ENCODE data around the gene SLC9A8.
"Not testable (repeated sequence)": the region's sequence is repeated elsewhere in the genome, so short reads cannot be mapped to it uniquely, and the experiment has no call there.

SLC9A8 gene

DNA sequence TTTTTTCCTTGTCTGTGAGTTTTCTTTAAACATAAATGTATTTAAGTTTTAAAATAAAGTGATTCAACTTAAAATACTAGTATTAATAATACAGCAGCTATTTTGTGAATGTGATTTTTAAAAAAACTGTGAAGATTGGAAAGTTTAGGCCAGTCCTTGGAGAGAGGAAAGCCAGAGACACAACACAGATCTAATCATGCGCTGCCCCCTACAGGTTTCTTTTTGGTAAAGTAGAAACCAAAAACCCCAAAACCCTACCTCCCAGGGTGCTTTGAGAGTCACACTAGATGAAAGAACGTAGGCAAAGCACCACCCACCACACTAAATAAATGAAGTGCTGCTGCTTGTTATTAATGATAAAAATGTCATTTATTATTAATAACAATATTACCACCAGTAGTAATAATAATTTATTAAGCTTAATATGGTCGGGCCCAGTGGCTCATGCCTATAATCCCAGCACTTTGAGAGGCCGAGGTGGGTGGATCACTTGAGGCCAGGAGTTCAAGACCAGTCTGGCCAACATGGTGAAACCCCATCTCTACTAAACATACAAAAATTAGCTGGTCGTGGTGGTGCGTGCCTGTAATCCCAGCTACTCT is 33.7 kb downstream of the SLC9A8 start:
- peak in 1 of 2 donors; percentile 10 for DNase-seq (ENCODE audit: extremely low read depth in 1 of 2, low read depth in 1 of 2)

DNA sequence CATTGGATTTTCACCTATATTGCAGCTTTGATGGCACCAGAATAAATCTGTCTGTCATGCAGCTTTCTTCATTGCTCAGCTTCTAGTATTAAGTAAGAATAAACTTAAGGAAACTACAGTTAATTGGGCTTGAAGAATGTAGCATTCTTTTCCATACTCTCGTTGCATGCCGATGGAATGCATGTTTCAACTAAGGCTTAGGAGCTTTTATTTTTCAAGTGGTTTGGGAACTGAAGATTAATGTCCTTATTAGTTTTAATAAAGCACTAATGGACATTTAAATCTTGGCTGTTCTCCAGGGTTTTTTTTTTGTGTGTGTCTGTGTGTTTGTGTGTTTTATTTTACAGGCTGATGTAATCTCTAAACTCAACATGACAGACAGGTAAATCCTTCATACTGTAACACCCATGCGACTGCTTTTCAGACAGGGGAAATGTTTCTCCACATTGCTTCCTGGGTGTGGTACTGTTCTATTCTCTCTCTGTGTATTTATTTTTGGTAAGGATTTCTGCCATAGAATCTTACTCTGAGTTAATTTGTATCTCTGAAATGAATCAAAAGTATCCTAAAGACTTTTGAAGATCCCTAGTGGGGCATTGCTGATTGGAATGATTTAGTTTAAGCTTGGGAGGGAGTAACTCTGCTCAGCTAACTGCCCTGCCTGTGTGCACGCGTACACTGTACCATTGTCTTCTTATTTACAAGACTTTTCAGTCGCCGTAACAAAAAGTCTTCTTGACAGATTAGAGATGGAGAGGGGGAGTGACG is 38.0 kb downstream of the SLC9A8 start:
- DNase-seq (ENCODE audit: extremely low read depth in 1 of 2, low read depth in 1 of 2) = no peak

DNA sequence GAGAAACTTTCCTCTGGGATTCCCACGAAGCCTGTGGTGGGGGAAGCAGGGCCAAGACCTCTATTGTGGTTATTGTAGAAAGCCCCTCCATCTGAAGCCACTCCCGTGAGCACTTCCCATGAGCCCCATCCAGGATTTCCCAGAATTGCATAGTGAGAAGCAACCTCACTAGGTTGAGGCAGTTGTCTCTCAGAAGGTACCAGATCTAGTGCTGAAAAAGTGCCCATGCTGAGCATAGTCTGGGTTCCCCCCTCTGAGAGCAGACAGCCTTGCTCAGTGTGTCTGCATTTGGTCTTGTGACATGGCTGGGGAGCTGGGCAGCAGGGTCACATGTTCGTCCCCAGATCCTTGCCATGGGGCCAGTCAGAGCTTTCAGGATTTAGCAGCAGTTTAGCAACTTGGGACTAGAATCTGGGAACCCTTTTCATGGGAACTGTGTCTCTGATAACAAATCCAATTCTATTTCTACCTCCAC is 38.6 kb downstream of the SLC9A8 start:
- no peak for DNase-seq (ENCODE audit: extremely low read depth in 1 of 2, low read depth in 1 of 2)

DNA sequence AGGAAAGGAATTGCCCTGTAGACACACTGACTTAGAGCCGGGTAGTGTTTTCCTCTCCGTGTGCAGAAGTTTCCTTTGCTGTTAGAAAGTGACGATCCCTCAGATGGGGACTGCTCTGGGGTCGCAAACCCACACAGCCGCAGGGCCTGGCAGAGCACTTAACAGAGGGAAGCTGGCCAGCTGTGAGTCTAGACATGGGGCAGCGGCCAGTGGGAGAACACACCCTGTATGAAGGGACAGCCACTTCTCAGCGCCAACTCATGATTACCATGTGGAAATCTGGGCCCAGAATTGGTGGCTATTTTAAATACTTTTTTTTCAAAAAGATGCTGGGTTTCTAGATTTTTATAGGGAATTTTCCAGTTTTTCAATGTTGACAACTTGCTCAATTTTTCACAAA is 39.4 kb downstream of the SLC9A8 start:
- DNase-seq (ENCODE audit: extremely low read depth in 1 of 2, low read depth in 1 of 2) = no peak

DNA sequence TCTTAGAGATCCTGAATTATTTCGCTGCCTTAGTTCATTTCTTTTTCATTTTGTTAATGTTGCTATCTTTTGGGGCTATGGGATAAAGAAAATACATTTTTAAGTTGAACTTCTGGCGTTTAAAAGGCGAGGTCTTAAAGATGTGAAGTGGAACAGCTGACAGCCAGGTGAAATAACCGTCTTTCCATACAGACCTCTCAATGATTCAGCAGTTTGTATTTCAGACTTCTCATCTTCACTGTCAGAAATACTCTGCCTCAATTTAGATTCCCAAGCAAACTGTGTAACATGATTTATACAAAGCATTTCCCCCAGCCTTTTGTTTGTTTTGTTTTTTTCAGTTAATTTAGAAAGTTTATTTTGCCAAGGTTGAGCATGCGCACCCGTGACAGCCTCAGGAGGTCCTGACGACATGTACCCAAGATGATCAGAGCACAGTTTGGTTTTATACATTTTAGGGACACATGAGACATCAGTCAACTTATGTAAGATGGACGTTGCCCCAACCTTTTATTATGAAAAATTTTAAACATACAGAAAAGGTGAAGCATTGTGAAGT is 40.0 kb downstream of the SLC9A8 start:
- no peak for DNase-seq (ENCODE audit: extremely low read depth in 1 of 2, low read depth in 1 of 2)

DNA sequence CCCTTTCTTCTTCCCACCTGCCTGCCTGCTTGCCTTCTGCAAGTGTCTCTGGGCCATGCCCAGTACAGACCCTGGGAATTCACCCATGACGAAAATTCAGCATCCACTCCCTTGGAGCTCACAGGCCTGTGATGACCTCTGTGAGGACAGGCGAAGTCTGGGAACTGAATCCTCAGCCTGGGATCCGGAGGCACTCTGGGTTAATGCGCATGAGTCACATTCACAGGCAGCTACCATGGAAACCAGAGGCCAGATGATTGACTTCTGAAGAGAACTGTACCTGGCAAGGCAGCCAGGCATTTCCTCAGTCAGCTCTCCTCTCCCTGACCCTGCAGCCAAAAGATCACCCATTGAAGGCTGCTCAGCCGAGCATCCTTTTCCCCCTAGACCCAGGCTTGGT is 41.0 kb downstream of the SLC9A8 start:
- no peak for DNase-seq (ENCODE audit: extremely low read depth in 1 of 2, low read depth in 1 of 2)

DNA sequence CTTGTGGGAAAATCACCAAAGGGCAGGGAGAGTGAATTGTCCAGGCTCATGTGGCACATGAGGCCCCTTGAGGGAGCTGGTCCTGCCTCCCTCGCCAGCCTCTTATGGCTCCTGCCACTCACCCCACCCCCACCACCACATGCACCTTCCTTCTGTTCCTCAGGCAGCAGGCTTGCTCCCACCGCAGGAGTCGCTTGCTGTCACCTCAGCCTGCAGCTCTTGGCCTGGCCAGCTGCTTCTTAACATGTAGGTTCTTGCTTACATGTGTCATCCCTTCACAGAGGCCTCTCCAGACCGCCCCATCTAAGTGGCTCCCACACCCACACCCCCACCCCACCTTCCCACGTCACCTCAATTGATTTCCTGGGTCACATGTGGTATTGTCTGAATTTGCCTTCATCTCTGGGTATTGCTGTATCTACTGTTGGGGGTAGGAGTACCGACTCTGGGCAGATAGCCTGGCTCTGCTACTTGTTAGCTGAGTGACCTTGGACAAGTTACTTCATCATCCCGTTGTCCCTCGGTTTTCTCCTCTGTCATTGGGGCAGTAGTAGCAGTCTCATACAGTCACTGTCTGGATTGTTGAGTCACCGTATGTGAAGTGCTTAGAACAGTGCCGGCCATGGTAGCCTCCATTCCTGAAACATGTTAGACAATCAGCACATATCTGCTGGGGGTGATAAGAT is 41.7 kb downstream of the SLC9A8 start:
- no peak for DNase-seq (ENCODE audit: extremely low read depth in 1 of 2, low read depth in 1 of 2)

DNA sequence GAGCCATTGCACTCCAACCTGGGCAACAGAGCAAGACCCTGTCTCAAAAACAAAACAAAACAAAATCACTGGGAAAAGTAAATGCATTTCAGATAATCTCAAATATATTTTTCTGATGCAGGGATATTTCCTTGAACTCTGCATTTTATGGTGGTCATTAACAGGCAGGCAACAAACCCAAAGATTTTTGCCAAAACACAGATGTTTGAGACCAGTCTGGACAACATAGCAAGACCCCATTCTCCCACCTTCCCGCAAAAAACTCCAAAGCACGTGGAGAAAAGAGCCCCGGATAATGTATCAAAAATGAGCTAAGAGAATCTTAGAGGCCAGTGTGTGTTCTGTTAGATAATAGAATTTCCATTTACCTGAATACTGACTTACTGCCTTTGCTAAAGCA is 44.3 kb downstream of the SLC9A8 start:
- DNase-seq (ENCODE audit: extremely low read depth in 1 of 2, low read depth in 1 of 2) = no peak

DNA sequence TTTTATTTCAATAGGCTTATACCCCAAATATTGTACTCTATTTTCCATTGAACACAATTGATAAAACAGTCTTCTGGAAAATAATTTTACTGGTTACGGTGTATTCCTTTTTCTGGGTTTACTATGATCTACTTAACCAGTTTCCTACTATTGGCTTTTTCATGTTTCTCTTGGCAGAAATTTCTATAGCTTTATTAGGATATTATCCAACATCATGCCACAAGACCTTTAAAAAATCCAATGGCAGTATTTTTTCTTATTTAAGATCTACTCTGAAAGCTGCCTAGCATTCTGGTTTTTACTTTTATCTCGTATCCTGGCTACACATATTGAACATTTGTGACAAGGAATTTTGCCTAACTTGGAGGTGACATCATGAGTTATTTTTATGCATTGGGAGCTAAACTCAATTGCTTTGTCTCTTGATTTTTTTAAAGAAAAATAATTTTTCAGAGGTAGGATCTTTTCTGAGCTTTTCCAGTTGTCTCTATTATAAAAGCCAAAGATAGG is 45.5 kb downstream of the SLC9A8 start:
- DNase-seq (ENCODE audit: extremely low read depth in 1 of 2, low read depth in 1 of 2) = no peak

DNA sequence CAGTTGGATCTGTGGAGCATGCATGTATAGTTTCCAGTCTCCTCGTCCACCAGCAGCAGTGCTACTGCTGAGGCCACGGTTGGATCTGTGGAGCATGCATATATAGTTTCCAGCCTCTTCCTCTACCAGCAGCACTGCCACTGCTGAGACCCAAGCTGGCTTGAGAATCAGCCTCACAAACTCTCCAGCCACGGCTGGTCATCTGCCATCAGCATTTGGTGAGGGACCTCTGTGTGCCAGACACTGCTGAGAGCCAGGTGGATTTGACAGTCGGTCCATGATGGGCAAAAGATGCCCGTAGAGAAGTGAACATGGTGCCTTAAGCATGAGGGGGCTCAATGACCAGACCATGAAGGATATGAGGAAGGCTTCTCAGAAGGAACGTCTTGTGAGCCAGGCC is 46.4 kb downstream of the SLC9A8 start:
- no peak for DNase-seq (ENCODE audit: extremely low read depth in 1 of 2, low read depth in 1 of 2)

DNA sequence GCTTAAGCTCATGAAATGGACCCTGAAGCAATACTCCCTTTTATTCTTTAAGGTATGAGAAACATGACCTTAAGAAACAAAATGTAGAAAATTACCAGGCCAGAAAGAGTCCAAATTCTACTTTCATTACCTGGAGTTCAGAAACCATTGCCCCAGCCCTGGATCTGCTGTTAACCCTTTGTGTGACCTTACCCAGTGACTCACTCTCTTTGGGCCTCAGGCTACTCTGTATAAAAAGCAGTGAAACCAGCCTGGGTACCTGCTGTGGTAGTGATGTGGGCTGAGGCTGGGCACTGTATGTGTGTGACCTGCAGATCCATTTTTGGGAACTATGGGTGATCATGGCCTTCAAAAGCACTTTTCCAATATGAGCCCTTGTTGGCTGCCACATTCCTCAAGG is 47.2 kb downstream of the SLC9A8 start:
- no peak for DNase-seq (ENCODE audit: extremely low read depth in 1 of 2, low read depth in 1 of 2)

DNA sequence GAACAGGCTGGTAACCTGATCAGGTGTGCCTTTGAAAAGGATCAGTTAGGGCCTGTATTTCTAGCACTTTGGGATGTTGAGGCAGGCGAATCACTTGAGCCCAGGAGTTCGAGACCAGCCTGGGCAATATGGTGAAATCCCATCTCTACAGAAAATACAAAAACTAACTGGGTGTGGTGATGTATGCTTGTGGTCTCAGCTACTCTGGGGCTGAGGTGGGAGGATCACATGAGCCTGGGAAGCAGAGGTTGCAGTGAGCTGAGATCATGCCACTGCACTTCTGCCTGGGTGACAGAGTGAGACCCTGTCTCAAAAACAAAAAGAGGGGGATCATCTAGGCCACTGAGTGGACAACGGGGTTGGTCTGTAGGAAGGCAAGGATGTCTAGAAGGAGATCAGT is 48.6 kb downstream of the SLC9A8 start:
- DNase-seq (ENCODE audit: extremely low read depth in 1 of 2, low read depth in 1 of 2) = not testable (repeated sequence)

DNA sequence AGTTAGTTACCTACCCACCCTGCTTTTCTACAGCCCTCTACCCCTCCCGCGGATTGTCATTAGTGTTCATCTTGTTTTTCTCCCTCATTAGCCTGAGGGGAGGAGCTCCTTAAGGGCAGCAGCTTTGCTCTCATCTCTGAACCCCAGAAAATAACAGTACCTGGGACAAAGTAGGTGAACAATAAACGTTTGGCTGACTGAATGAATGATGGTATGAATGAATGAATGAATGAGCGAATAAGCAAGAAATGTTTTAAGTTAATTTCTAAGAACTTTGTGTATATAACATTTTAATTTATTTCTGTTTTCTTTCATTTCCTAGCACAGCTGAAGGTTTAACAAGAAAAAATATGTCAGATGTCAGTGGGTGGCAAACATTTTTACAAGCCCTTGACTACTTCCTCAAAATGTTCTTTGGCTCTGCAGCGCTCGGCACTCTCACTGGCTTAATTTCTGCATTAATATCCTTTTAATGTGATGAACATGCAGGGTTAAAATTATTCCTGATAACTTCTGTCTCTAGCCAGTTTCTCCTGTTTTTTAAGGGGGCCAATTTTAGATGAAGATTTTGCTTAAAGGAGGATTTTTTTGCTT is 50.1 kb downstream of the SLC9A8 start:
- no peak for DNase-seq (ENCODE audit: extremely low read depth in 1 of 2, low read depth in 1 of 2)

DNA sequence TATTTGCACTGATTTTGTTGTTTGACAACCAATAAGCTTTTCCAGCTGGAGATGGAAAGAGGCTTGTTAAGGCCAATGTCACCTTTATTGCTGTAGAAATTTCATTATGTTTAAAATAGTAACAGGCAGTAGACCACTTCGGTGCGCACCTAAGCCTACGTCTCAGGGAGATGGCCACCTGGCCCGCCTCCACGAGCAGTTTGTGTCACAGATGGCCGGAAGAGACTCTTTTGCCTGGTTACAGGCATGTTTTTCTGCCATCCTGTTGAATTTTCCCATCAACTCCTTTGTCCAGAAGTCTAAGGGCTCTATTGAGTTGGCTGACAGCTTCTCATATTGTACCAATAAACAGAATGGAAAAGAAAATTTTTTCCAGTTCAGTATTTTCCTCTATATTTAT is 51.0 kb downstream of the SLC9A8 start:
- no peak for DNase-seq (ENCODE audit: extremely low read depth in 1 of 2, low read depth in 1 of 2)

DNA sequence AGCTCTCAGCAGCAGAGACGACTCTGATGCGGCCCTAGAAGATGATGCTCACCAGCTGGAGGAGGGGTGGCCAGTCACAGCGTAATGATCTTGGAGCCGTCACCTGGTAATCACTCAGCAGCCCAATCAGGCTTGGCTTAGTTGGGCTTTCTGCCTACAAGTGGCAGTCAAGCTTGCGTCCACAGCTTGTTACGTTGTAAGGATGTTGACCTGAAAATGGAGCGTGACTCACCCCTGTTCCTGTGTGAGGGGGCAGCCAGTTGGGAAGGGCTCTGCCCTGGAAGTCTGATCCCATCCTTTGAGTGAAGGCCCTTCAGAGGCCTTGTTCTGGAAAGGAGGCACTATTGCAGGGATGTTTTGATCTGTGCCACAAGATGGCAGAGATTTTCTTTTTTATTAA is 52.9 kb downstream of the SLC9A8 start:
- no peak for DNase-seq (ENCODE audit: extremely low read depth in 1 of 2, low read depth in 1 of 2)

DNA sequence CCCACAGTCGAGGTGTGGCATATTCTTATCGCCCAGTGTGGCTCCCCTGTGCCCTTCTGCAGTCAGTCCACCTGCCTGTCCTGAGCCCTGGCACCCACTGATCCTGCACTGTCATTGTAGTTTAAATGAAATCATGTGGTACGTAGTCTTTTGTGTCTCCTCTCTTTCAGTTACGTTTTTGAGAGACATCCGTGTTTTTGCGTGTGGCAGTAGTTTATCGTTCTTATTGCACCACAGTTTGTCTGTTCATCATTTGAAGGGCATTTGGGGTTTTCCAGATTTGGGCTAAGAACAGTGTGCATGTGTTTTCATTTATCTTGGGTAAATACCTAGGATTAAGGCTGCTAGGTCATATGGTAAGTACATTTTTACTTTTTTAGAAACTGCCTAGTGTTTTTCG is 53.4 kb downstream of the SLC9A8 start:
- no peak for DNase-seq (ENCODE audit: extremely low read depth in 1 of 2, low read depth in 1 of 2)

DNA sequence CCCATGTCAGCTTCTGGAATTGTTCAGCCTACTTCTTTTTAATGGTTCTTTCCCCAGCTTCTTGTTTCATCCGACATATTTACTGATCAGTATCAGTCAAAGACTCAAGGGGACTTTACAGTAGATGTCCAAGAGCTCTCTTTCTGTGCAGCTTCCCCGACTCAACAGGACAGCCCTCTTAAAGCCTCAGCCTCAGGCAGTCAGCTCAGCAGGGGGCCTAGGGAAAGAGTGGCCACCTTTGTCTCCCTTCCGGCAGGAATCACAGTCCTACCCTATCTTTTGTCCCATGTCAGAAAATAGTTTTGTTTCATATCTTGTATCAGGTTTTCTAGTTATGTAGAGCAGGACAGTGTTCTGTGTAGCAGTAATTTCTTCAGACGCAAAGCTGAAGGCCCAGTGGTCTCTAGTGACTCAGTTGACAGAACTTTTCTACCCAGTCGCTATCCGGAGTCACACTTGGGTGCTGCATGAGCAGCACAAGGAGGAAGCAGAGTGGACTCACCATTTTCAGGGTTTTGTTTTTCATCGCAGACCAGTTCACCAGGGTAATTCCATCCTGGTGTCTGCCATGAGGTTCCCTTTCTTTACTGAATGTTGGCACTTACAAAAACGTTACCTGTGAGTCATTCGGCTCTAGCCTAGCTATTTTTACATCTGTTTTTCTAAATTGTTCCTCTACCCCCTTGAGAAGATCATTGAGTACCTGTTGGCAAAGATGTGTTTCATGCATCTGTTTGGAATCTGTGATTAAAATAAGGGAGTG is 55.0 kb downstream of the SLC9A8 start:
- DNase-seq (ENCODE audit: extremely low read depth in 1 of 2, low read depth in 1 of 2) = no peak

DNA sequence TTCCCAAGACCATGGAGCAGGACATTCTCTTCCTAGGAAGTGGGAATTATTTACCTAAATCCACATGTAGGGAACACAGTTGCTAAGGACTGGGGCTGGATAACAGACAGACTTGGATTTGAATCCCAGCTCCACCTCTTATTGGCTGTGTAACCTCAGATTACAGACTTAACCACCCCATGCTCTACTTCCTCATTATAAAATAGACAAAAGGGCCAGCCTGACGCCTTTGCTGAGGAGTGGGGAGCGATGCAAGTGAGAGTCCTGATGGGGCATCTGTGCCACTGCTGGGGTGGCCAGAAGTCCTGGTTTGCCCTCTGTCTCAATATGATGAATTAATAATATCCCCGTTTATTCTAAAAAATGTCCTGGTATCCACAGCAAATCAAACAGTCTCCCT is 55.9 kb downstream of the SLC9A8 start:
- DNase-seq (ENCODE audit: extremely low read depth in 1 of 2, low read depth in 1 of 2) = no peak

DNA sequence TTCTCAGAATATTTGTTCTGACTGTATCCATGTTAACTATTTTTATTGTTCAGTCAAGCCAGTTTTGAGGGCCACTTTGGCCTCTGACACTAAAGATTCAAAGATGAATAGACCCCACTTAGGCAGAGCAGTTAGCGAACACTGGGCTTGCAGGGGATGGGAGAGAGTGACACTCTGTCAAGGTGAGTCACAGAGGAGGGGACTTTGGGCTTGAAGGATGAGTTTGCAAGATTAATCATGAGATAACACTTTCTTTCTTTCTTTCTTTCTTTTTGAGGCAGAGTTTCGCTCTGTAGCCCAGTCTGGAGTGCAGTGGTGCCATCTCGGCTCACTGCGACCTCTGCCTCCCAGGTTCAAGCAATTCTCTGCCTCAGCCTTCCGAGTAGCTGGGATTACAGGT is 56.3 kb downstream of the SLC9A8 start:
- no peak for DNase-seq (ENCODE audit: extremely low read depth in 1 of 2, low read depth in 1 of 2)

DNA sequence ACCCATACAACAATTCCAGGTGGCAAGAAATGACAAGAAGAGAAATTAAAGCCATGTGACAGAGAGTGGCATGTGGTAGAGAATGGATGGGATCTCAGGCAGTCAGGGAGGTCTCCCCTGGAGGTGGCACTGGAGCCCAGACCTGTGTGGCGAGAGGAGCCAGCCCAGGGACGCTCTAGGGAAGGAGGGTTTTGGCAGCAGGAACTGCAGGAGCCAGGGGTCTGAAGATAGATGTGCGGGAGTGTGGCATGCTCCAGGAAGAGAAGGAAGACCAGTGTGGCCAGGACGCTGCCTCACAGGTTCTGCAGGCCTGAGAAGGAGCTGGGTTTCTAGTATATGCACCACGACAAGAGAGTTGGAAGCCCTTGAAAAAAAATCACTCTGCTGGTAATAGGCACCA is 57.6 kb downstream of the SLC9A8 start:
- DNase-seq (ENCODE audit: extremely low read depth in 1 of 2, low read depth in 1 of 2) = no peak
